Measurements from ENCODE around the gene ITPK1.

The ITPK1 gene

DNA sequence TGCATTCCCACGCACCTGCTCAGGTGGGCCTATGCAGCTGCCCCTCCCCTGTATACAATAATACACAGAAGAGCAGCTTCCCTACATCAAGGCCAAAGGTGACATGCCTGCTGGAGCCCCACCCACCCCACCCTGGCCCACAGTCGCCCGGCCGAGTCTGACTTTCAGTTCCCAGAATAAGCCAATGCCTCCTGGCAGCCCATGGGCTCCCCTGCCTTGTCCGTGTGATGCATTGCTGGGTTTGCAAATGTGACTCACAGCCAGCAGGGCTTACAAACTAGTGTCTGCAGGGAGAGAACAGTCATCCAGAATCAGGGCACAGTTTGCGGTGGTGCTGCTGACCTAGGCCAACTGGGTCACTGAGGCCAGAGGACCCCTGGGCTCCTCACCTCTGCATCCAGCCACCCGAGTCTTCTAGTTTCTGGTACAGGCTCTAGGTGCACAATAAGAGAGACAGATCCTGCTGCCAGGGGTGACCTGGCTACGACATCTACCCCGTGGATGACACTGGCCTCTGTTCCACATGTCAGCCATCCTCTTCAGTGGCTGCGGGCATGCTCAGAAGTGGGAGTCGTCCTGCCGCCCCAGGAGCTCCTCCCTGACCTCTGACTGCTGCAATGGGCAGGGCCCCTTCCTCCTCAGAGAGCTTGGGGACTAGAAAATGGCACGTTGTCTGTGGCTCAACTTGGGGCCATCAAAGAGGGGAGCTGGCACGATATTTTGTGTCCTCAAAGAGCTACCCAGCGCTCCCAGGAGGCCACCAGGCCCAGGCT lies 108.3 kb downstream of the ITPK1 start:
- H3K4me3 ChIP-seq (ENCODE audit: low read length), result no peak overlapping the region
- DNase-seq (ENCODE audit: low read depth, low spot score), result no peak

DNA sequence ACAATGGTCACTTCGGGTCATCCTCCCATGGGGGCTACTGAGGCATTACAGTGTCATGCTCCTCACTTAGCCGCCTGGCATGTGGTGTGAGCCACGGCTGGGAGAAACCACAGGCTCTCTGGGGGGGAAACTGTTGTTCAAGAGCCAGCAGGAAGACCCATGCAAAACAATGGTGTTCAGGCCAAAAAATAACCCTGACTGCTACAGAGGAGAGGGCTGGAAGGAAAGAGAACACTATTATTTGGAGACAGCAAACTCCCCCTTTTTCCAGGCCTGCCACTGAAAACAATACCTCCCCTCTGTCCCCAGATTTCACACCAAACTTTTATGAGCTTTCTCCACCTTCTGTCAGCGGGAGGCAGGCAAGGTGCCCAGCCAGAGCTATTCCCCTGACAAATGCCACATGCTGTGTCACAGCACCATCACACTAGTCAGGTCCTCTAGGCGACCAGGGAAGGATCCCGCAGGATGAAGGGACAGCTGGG lies 109.1 kb downstream of the ITPK1 start:
- no peak overlapping the region for H3K4me3 ChIP-seq (ENCODE audit: low read length)
- DNase-seq (ENCODE audit: low read depth, low spot score), result no peak

DNA sequence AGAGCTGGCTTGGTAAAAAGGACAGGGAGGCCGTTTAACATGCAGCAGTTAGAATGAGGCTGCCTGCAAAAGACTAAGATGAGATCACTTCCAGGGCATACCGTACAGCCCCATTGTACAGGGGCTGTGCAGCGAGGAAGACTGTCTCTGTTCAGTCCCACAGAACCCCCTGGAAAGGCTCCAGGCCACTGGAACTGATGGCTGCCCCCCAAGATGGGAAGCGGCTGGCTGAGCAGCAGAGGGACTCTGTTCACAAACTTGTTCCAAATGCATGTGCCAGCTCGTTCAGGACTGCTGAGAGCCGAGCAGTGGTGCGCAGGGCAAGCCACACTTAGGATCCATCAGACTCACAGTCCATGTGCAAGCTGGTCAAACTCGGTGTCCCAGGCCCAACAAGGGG lies 109.9 kb downstream of the ITPK1 start:
- no peak for DNase-seq (ENCODE audit: low read depth, low spot score)
- no peak overlapping the region for H3K4me3 ChIP-seq (ENCODE audit: low read length)

DNA sequence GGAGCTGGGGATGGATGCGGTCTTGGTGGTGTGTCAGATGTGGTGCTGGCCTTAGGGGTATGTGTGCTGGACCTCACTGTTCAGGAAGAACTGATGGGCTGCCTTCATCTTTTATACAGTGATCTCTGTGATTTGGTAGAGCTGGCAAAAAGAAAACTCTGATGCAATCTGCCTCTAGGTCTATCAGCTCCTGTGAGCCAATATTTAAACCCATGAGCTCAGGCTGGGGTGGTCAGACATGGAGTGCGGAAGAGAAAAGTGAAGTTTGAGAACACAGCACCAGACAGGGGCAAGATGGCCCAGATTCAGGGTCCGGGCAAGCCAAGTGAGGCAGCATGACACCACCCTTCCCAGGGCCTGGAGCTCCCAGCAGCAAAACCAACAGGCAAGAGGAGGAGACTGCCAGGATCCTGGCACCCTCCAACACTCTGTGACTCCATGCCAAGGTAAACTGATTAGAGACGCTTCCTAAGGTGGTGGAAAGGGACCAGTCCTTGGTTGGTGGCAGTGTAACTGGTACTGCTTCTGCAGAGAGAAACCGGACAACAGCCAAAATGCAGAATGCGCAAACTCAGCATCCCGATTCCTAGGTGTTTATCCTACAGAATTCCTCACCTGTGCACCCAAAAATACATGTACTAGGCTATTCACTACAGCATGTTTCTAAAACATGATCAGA lies 110.5 kb downstream of the ITPK1 start:
- H3K4me3 ChIP-seq (ENCODE audit: low read length), result no peak overlapping the region
- no peak for DNase-seq (ENCODE audit: low read depth, low spot score)

DNA sequence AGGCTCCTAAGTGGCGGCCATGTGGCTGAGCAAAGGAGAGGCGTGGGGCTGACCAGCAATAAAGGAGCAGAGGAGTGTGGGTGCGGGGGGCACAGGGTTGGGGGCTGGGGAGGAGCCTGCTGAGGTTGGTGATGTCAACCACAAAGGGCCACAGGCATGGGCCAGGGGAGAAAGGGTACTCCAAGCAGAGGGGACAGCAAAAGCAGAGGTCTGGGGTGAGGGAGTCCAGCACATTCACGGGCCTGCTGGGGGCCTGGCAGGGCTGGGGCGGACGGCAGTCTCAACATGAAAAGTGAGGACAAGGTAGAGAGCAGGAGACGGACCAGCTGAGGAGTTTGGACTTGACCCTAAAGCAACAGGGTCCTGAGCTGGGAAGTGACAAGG lies 111.0 kb downstream of the ITPK1 start:
- no peak for DNase-seq (ENCODE audit: low read depth, low spot score)
- no peak overlapping the region for H3K4me3 ChIP-seq (ENCODE audit: low read length)

DNA sequence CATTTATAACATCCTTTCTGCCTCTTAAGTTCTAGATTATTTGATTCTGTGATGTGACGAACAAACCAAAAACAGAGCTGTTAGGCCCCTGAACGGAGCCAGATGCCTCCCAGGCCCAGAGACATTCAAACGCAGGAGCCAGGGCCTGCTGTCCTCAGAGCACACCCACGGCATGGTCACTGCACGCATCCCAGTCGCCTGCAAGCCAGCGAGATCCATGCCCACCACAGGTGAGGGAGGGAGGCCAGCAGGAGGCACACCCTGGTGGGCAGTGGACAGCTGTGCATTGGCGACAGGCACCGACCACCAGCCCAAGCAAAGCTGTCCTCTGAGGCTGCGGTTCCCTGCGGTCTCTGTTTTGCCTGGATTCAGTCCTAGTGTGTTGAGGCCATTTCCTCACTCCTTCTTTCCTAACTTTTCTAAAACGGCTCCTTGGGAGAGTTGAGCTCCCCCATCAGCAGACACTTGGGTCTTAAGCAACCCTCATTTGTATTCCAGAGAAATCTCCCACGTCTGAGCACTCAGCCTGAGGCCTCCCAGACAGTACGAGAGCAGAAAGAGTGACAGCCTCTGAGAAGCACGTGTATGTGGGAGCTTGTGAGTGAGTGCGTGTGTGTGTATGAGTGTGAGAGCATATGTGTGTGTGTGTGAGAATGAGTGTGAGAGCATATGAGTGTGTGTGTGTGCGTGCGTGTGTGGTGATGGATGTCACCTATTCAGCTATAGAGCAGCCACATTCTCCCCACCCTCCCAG lies 111.6 kb downstream of the ITPK1 start:
- no peak overlapping the region for H3K4me3 ChIP-seq (ENCODE audit: low read length)
- no peak for DNase-seq (ENCODE audit: low read depth, low spot score)

DNA sequence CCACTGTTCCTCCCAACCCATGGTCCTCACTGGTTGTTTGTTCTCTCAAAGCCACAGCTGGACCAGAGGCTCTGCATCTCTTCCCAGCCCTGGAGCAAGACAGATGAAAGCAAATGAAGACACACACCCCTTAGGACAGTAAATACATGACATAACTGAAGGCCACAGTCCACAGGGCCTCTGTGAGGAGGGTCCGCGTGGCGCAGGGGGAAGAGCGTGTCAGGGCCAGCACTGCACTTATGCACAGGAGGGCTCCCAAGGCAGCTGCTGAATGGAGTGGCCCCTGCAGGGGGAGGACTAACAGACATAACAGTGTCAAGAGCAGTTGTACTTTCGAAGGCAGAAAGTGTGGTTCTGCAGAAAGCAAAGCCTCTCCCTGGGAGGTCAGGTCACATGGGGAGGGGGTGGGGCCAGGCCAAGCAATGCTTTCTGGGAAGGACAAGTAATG lies 112.8 kb downstream of the ITPK1 start:
- DNase-seq (ENCODE audit: low read depth, low spot score), result no peak

DNA sequence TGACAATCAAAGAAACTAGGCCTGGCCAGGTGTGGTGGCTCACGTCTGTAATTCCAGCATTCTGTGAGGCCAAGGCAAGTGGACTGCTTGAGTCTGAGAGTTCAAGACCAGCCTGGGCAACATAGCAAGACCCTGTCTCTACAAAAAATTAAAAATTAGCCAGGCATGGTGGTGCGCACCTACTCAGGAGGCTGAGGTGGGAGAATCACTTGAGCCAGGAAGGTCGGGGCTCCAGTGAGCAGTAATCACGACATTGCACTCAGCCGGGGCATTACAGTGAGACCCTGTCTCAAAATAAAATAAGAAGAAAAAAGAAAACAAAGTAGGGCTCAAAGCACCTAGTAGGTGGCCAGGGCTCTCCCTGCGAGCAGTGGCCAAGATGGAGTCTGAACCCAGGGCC lies 113.7 kb downstream of the ITPK1 start:
- no peak for DNase-seq (ENCODE audit: low read depth, low spot score)
- no peak overlapping the region for H3K4me3 ChIP-seq (ENCODE audit: low read length)

More for the DNA sequence above, 112.8 kb downstream of the ITPK1 start:
- no peak overlapping the region for H3K4me3 ChIP-seq (ENCODE audit: low read length)

DNA sequence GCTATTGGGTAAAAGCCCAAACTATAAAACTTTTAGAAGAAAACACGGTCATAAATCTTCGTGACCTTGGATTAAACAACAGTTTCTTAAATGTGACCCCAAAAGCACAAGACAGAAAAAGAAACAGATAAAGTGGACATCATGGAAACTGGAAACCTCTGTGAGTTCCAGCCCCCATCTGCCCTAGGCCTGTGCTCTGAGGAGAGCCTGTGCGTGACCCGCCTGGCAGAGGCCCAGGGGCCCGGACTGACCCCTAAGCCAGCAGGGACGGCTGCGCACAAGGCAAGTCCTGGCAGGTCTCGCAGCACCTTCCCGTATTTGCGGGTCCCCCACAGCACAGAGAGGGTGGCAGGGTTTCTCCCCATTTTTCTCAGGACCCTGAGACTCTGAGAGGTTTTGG lies 116.8 kb downstream of the ITPK1 start:
- DNase-seq (ENCODE audit: low read depth, low spot score), result no peak
- no peak overlapping the region for H3K4me3 ChIP-seq (ENCODE audit: low read length)

DNA sequence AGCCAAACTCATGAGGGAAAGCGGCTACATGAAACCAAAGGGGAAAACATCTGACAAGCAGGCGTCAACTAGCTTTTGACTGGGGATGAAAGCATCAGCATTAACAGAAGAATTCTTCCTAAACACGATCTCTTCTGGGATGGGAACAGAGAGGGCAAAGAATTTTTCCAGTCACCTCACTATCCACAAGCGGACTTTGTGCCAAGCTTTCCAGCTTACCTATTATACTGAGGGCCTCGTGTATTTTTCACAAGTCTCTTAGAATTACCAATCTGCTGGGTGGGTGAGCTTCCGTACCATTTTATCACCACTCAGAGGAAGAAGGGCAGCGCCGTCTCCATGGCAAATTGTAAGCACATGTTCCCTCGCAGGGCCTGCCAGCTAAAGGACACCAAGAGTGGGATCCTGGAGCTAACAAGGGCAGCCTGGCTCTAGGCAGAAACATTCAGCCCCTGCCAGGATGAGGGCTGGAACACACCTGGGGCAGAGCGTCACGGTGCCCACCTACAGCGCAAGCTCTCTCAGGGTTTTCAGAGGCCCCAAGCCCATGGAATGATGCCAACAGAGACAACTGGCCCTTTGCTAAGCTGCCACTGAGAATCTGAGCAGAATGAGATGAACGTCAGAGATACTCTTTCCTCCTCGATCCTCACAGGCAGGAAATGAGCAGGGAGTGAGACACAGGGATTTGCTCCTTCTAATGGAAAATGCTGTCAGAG lies 118.2 kb downstream of the ITPK1 start:
- no peak for DNase-seq (ENCODE audit: low read depth, low spot score)
- H3K4me3 ChIP-seq (ENCODE audit: low read length), result no peak overlapping the region

DNA sequence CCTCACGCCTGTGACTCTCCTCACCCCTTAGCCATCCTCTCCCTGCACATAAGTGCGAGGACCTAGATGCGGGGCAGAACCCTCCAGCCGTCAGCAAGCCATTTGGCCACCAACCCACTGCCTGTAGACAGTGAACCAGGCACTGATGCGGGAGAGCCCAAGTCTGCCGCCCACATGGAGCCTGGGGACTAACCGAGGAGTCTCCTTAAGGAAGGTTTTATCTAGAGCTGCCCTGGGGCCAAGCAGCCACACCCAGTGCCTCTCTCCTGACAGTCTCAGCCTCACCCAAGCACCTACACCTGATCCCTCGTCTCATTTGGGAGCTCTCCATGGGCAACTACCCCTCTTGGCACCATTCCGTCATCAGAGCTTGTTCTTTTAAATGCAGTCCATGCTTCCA lies 120.1 kb downstream of the ITPK1 start:
- no peak for DNase-seq (ENCODE audit: low read depth, low spot score)

DNA sequence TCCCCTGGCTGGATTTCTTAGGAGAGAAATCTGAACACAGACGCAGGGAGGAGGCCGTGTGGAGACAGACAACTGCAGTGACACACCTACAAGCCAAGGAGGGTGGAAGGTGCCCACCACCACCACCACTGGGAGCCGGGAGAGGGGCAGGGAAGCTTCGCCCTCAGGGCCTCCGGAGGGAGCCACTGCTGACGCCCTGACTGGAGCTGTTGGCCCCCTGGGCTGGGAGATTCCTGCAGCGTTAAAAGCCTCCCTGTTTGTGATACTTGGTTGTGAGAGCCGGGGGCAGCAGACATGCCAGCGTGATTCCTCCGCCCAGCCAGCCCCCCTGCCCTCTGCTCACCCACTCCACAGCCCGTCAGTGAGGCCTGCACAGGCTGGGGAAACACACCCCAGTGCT lies 120.8 kb downstream of the ITPK1 start:
- no peak overlapping the region for H3K4me3 ChIP-seq (ENCODE audit: low read length)
- no peak for DNase-seq (ENCODE audit: low read depth, low spot score)

More for the DNA sequence above, 120.1 kb downstream of the ITPK1 start:
- H3K4me3 ChIP-seq (ENCODE audit: low read length), result no peak overlapping the region

DNA sequence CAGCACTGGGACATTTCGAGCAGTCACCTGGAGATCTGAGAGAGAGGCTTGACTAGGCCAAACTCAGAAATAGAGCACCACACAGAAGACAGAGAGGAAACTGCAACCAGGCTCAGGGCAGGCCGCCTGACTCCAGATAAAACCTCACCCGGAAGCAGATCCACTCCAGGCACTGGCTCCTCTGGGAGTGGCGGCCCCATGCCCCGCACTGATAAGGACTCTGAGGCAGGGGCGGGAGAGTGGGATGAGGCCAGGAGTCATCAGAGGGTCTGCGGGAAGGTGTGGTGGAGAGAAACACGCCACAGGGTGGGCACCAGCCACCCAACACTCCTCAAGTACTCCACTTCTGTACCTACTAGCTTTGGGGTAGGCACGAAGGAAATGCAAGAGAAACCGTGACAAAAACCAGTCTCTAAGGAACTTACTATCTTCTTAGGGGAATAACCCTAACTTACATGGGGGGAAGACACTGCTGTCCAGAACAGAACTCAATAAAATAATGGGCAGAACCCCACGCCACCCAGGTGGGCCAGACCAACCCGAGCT lies 121.5 kb downstream of the ITPK1 start:
- H3K4me3 ChIP-seq (ENCODE audit: low read length), result no peak overlapping the region
- no peak for DNase-seq (ENCODE audit: low read depth, low spot score)

DNA sequence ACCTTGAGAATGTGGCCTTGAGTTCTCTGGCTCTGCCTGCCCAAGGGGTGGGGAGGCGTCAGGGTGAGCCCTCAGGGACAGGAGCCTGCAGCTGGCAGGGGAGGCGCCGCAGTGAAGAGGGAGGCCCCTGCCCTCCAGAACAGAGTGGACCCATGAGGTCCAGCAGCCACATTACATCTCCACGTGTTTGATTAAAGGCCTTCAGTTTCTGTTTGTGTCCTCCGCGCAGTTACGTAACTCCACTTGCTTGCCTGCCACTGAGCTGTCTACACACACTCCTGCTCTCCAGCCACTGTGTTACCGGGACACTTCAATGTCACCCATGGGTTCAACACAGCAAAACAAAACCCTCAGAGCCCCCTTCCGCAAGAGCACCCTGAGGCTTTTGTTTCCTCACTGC lies 122.4 kb downstream of the ITPK1 start:
- H3K4me3 ChIP-seq (ENCODE audit: low read length), result no peak overlapping the region
- no peak for DNase-seq (ENCODE audit: low read depth, low spot score)

DNA sequence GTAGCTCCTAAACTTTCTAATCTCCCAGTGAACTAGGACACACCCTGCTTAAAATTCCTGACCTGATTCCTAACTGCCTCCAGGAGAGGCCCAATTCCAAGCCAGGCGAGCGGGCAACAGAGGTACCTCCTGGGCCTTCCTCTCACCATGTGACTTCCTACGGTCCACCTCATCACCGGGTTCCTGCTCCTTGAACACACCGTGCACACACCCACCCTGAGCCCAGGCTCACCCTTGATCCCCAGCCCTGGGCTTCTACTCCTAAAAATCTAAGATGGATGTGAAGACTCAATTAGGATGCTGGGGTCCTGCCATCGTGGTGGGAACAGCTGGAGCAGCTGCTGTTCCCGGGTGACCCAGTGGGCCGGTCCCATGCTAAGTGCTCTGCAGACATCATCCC lies 124.2 kb downstream of the ITPK1 start:
- no peak for DNase-seq (ENCODE audit: low read depth, low spot score)

DNA sequence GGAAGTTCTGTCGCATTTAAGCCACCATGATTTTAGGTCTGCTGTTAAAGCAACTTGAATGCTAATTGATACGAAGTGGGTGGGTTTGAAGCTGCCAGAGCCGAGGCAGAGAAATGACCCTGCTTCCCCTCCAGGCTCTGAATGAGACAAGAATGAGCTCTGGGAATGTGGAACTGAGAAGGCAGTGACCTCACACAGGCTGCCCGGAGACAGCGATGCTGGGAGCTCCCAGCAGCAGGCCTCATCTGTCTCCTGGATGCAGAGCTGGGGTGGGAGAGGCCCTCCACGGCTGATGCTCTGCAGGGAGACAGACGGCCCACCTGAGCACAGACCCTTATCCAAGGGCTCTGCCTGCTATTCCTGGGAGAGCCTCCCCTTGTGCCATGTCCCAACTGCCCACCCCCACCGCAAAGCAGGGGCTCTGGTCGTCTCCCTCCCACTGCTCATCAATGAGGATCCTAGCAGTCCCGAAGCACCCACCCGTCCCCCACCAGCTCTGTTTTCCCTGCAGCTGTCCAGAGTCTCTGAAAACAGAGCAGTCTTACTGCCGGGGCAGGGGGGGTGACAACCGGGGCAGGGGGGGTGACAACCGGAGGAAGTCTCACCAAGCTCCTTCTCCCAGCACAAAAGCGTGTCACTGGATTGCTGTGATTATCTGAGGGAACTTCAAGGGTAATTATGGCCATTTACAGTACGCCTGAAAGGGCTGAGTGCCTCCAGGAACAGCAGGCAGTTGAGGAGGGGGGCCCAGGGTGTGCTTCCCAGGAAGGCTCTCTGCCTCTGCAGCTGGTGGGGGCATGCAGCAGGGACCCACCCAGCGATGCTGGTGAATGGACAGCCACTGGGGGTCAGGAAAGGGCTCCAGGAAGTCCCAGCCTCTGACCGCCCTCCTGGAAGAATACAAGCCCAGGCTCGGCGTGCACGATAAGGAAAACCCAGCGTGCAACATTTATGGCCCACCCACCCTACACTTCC lies 125.0 kb downstream of the ITPK1 start:
- no peak for DNase-seq (ENCODE audit: low read depth, low spot score)
- H3K4me3 ChIP-seq (ENCODE audit: low read length), result no peak overlapping the region

More for the DNA sequence above, 124.2 kb downstream of the ITPK1 start:
- no peak overlapping the region for H3K4me3 ChIP-seq (ENCODE audit: low read length)

DNA sequence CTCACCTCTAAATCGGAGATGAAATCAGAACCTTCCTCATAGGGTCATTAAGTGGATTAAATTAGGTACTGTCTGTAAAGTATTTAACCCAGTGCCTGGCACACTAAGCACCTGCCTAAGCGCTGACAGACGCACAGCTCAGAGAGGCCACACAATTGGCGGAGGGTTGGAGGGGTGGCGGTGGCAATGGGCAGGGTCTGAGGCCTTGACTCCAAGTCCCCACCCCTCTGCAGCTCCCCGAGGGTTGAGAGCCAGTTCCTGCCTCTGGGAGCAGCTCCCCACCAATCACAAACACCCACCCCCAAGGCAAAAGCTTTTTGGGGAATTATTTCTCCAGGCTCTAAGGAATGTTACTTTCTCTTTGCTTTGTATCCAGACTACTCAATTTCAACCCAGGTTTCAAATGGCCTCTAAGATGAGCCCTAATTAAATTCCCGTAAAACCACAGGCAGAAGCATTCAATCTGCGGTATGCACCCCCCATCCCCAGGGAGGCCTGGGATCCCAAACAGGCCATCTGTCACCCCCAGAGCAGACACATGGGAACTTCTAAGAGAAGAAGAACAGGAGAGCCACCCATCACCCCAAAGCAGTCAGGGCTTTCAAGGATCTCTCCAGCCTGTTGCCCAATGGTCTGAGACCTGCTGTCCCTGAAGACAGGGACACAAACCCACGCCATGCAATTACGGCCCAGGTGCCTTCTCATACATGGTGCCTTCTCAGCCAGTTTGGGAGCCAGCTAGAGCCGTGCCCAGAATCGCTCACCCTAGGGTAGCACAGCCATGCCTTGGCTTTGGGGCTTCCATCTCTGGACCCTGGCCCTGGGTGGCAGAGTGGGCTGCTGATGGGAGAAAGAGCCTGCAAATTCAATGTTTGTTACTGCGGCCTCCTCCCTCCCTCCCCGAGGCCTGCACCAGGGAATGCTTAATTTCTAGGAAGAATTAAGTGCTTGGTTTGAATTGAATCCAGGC lies 126.7 kb downstream of the ITPK1 start:
- no peak overlapping the region for H3K4me3 ChIP-seq (ENCODE audit: low read length)
- DNase-seq (ENCODE audit: low read depth, low spot score), result no peak
